HG02981 (cell line): ENCODE results near the gene ARAF.

ENCODE experiments used
- ATAC-seq: cut with Tn5 transposase; IDR thresholded peaks from one replicate; pipeline ENCODE4 v1.9.1; 2021; ENCODE audit warnings: mild to moderate bottlenecking, moderate library complexity; ENCODE audit not compliant: unreplicated experiment

Gene ARAF

GRCh38 chrX:47618923-47619485, 58.0 kb downstream of the ARAF start:
- no peak for ATAC-seq

DNA sequence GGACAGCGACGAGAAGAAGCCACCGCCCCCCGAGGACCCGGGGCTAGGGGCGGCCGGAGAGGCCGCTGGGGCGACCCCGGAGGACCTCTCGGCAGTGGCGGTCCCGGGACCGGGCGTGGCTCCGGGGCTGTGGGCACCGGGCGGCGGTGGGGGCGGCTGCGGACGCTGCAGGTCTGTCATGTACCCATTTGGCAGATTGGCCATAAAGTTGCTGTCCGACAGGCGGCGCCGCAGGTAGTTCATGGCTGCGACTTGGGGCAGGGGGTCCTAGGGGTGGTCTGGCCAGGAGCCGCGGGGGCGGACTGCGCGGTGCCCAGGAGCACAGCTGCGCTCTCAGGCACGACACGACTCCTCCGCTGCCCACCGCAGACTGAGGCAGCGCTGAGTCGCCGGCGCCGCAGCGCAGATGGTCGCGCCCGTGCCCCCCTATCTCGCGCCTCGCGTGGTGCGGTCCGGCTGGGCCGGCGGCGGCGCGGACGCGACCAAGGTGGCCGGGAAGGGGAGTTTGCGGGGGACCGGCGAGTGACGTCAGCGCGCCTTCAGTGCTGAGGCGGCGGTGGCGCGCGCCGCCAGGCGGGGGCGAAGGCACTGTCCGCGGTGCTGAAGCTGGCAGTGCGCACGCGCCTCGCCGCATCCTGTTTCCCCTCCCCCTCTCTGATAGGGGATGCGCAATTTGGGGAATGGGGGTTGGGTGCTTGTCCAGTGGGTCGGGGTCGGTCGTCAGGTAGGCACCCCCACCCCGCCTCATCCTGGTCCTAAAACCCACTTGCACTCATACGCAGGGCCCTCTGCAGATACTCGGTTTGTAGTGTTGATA, 58.7 kb downstream of the ARAF start, which contains the start of gene SYN1:
SYN1 (minus strand) TSS at position 372 of the 817 bp plus-strand sequence; CDS start at position 243, 129 bp downstream.
- ATAC-seq, result peak; percentile 59

- ATAC-seq, result no peak
Observed at GRCh38 chrX:47620303-47620685, 59.3 kb downstream of the ARAF start.
